Measurements from ENCODE around the gene ROS1.

The ROS1 gene

DNA sequence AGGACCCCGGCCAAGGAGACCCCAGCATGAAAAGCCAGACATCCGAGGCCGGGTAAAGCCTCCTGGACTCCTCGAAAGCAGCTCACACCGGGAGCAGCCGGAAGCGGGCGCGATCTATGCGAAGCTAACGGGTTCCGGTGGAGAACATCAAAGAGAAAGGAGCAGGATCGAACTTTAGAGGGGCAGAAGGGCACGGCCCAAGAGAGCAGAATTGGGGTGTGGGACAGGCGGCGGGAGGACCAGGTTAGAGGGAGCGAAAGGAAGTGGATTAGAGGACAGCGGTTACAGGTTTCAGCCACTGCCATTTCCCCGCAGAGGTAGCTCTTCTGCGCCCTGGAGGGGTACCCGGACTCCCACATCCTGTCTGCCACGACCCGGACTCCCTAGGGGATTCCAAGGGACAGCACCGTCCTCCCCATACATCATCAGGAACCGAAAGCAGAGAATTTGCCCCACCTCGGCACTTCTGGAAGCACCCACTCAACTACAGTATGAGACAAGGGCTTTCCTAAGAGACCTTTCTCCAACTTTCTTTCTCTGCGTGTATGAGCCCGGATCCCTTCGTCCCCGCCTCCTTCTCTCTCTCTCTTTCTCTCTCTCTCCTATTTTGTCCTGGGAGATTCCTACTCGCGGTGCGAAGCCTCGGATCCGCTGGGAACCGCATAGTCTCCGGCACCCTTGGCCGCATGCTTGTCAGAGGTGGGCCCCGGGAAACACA, 160.9 kb downstream of the ROS1 start:
- DNase-seq: peak in 1 of 2 experiments; percentile 70

DNA sequence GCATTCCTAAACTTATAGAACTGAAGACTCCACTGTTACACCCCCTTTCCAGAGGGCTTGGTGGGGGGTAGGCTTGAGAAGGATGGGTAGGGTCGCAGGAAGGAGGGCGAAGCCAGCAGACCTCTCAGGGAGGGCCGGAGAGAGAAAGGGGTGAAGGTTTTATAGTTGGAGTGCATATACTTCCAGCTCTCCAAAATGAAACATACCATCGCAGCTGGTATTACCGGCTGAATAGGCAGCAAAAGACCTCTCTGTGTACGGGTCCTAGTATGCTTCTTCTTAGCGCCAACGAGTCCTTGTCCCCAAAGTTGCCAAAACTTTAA, 161.4 kb downstream of the ROS1 start:
- DNase-seq: no peak

DNA sequence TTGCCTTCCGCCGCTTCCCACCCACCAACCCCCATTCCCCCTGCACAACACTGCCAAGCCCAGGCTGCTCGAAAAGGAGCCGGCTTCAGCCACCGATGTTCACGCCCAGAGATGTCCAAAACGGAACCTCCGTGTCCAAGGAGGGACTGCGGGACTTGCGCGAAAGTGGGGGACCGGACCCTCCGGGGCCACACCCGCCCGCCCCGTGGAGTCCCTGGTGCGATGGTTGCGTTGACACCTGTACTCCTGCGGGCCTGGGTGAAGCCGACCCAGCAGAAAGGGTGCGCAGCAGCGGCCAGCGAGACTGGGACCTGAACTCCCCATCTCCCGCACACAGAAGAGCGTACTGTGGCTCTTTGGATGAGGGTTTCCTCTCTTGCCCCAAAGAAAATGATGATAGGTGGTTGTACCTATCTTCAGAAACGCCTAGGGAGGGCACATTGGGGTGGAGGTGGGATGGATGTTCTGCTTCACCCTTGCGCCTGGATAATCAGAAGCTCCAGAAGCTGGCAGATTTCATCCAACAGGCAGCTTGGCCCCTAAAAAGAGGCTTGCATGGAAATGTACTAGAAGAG, 162.3 kb downstream of the ROS1 start:
- no peak for DNase-seq

DNA sequence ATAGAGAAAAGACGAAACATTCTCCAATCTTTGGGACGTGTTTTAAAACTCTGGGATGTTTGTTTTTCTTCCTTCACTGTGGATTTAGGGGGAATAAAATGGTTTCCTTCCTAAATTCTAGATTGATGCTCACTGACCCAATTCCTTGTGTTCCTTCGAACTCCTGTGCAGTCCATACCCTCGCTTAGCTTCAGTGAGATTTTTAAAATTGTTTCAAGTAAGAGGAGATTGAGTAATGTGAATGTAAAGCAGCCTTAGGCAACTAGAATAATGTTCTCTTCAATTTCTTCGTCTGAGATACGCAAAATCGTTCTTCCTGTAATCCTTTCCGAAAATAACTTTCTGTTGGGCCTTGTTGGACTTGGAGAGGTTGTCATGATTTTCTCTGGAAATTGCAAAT, 162.9 kb downstream of the ROS1 start:
- no peak for DNase-seq

DNA sequence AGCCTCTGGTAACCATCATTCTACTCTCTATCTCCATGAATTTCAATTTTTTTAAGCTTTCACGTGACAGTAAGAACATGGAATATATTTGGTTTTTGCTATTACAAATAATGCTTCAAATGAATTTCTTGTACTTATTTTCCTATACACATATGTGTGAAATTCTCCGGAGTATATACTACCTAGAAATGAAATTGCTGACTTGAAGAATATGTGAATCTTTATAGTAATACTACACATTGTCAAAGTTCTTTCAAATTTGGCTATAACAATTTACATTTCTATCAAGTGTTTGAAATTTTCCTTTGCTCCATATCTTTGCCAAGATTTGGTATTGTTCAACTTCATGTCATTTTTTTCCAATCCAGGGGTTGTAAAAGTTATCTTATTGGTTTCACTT, 172.0 kb downstream of the ROS1 start:
- no peak for DNase-seq

DNA sequence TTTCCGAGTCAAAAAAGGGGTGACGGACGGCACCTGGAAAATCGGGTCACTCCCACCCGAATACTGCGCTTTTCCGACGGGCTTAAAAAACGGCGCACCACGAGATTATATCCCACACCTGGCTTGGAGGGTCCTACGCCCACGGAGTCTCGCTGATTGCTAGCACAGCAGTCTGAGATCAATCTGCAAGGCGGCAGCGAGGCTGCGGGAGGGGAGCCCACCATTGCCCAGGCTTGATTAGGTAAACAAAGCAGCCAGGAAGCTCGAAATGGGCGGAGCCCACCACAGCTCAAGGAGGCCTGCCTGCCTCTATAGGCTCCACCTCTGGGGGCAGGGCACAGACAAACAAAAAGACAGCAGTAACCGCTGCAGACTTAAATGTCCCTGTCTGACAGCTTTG, 180.8 kb downstream of the ROS1 start:
- peak in 1 of 2 experiments; percentile 28 for DNase-seq

DNA sequence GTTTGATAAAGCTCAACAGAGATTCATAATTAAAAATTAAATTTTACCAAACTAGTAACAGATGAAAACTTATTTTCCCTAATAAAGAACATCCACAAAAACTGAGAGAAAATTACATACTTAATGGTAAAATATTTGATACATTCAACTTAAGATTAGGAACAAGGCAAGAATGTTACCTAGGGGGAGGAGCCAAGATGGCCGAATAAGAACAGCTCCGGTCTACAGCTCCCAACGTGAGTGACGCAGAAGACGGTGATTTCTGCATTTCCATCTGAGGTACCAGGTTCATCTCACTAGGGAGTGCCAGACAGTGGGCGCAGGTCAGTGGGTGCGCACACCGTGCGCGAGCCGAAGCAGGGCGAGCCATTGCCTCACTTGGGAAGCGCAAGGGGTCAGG, 181.2 kb downstream of the ROS1 start:
- peak in 1 of 2 experiments; percentile 18 for DNase-seq
